Measurements from ENCODE around the gene ADAMTS2. TPM values are rescaled to one million over a fixed set of nuclear protein-coding genes. Genes with fewer than 3 reads are reported as not detected.

ADAMTS2 gene
- total and polyA plus RNA-seq, 2 experiments from 2014 or later = 1.6 to 8.1 TPM

GRCh38 chr5:179370490-179371120, 25.3 kb upstream of the ADAMTS2 start:
- H2AFZ ChIP-seq = no peak overlapping the region
- no peak overlapping the region for H3K4me3 ChIP-seq

More at GRCh38 chr5:179370490-179371120, 25.3 kb upstream of the ADAMTS2 start:
- H3K36me3 ChIP-seq (ENCODE audit: insufficient read depth) = no peaks in the 10 kb centered on the region
- Mint-ChIP-seq H3K4me1 (no peaks in the 10 kb centered on the region), H3K36me3 (ENCODE audit: low read depth) (no peaks in the 10 kb centered on the region), H3K9me3 (peaks cover 14% of the 10 kb centered on the region), H3K27me3 (ENCODE audit: insufficient read depth, low read depth, poor library complexity) (peaks cover 15% of the 10 kb centered on the region), H3K27ac (no peak overlapping the region), H3K4me3 (no peak overlapping the region)
- H3K79me2 ChIP-seq (replicated peaks; ENCODE audit: insufficient read depth) = no peaks in the 10 kb centered on the region
- no peaks in the 10 kb centered on the region for H3K27me3 ChIP-seq (ENCODE audit: insufficient read depth)
- DNase-seq (ENCODE audit: low spot score) = no peak
- H3K4me1 ChIP-seq (ENCODE audit: insufficient read depth) = no peaks in the 10 kb centered on the region
- TF ChIP-seq NANOG (IDR thresholded peaks at IDR 0.05; ENCODE audit: borderline replicate concordance) (no peak), POLR2AphosphoS5 (IDR thresholded peaks at IDR 0.05; ENCODE audit: low read depth) (no peak), CTCF (conservative IDR thresholded peaks at IDR 0.05; ENCODE audit: low read depth in 2 of 2) (no peak), REST (IDR thresholded peaks at IDR 0.05; ENCODE audit: unreplicated experiment) (no peak), STAT1 (IDR thresholded peaks at IDR 0.05; ENCODE audit: unreplicated experiment) (no peak), ZNF331 (CRISPR knock-in tag; IDR thresholded peaks at IDR 0.05; ENCODE audit: low read depth) (no peak), JUNB (IDR thresholded peaks at IDR 0.05; ENCODE audit: unreplicated experiment) (no peak), CREB1 (CRISPR knock-in tag; IDR thresholded peaks at IDR 0.05; ENCODE audit: low read depth) (no peak), EZH2 (IDR thresholded peaks at IDR 0.05; ENCODE audit: low read depth, unreplicated experiment) (no peak), ZNF114 (CRISPR knock-in tag; IDR thresholded peaks at IDR 0.05) (no peak), ETS1 (IDR thresholded peaks at IDR 0.05) (no peak)
- H3K9me2 ChIP-seq (ENCODE audit: insufficient read depth) = no peaks in the 10 kb centered on the region
- no peak overlapping the region for H3K27ac ChIP-seq (ENCODE audit: low read depth)
- H3K4me2 ChIP-seq = no peak overlapping the region
- H4K20me1 ChIP-seq (replicated peaks; ENCODE audit: insufficient read depth) = no peaks in the 10 kb centered on the region
- ATAC-seq = no peak
- H3F3A ChIP-seq (replicated peaks; ENCODE audit: low read depth) = no peaks in the 10 kb centered on the region

Measured in GM23338 (cell line).